ENCODE measurements around the gene OR10V1. TPM values are rescaled to one million over a fixed set of nuclear protein-coding genes. Genes with fewer than 3 reads are reported as not detected.

OR10V1 gene
- total and polyA plus RNA-seq, 2 of the 4 experiments (the other 2 are of a cell fraction): not detected

- CTCF ChIA-PET: interaction anchor here (1.4 kb wide), 1 partner anchor 12 kb away, joined by 7 read pairs; no protein-coding TSS in a partner anchor
- H3K56ac ChIP-seq (ENCODE audit: extremely low read depth, insufficient read depth, low read length): peak overlapping the region; percentile 54
- peak overlapping the region; percentile 84 for H3K9ac ChIP-seq (ENCODE audit: low read depth, low read length)
- H2AK9ac ChIP-seq (replicated peaks; ENCODE audit: low read depth, low read length, poor library complexity): peak overlapping the region; percentile 78
- TF ChIP-seq CHD1 (IDR thresholded peaks at IDR 0.05; ENCODE audit: low read depth, low read length) (no peak), MXI1 (IDR thresholded peaks at IDR 0.05; ENCODE audit: borderline replicate concordance, low read depth, low read length) (0 out of 2 replicates have a peak, but pooled peaks have one; percentile 21), CEBPB (IDR thresholded peaks at IDR 0.05; ENCODE audit: low read depth, low read length) (peak; percentile 72)
- H3K4me2 ChIP-seq (ENCODE audit: low read depth, low read length): peak overlapping the region; percentile 92
- no peaks in the 10 kb centered on the region for H3K27me3 ChIP-seq (ENCODE audit: control insufficient read depth, insufficient read depth, low read length)
- DNase-seq (peak; percentile 28), ATAC-seq (ENCODE audit: low read depth) (peak; percentile 13)
- peaks cover 6% of the 10 kb centered on the region for H3K36me3 ChIP-seq (ENCODE audit: control insufficient read depth, insufficient read depth, low read length)
- in situ Hi-C loops (cut with MboI; ENCODE audit: low sequenced_read_pairs) (no loop called here), intact Hi-C loops (cut with micrococcal nuclease) (loop anchor here (2.0 to 5.0 kb wide), 3 partner anchors 86 to 134 kb away; partner anchors contain the start of gene STX3), dilution Hi-C loops (cut with HindIII; ENCODE audit: low sequenced_read_pairs, unreplicated experiment) (no loop called here)
- H2AK5ac ChIP-seq (ENCODE audit: low read depth, low read length): peak overlapping the region; percentile 41
- peak overlapping the region in 1 of 2 experiments; percentile 61; a peak in 2 of 4 replicates for H4K8ac ChIP-seq (ENCODE audit: low read depth in 2 of 2, low read length in 2 of 2)
- no peak overlapping the region for H2BK20ac ChIP-seq (ENCODE audit: low read depth, low read length)
- H3K4me3 ChIP-seq (ENCODE audit: insufficient read depth, low read depth, low read length): peak overlapping the region; percentile 97
- no CpG with 5 or more reads among the region's 39 CpGs for WGBS, 2 experiments (ENCODE audit: extremely low coverage in 2 of 2, insufficient read length in 1 of 2)
- H2BK15ac ChIP-seq (ENCODE audit: low read depth, low read length): no peak overlapping the region
- no peaks in the 10 kb centered on the region for H3K9me1 ChIP-seq (ENCODE audit: insufficient read depth, low read length)
- H3K18ac ChIP-seq (ENCODE audit: low read depth, low read length): no peak overlapping the region; the same call in 1 of the 2 replicates
- no TSS peak for BruUV-seq (replicated peaks)
- peak overlapping the region; percentile 6; the same call in 1 of the 2 replicates for H4K91ac ChIP-seq (ENCODE audit: insufficient read depth, low read depth, low read length)
- no peak overlapping the region for H4K5ac ChIP-seq (ENCODE audit: low read depth, low read length)
- POLR2A ChIA-PET (ENCODE audit: unreplicated experiment): interaction anchor here (0.6 kb wide), 1 partner anchor 20 kb away, joined by 3 read pairs; no protein-coding TSS in a partner anchor
- H3K4ac ChIP-seq (ENCODE audit: low read depth, low read length): peak overlapping the region; percentile 58
- H2BK120ac ChIP-seq (ENCODE audit: low read depth, low read length): no peak overlapping the region
- H3K4me1 ChIP-seq (ENCODE audit: control insufficient read depth, insufficient read depth, low read length): peaks cover 3% of the 10 kb centered on the region; the same call in 1 of the 2 replicates
- H2AFZ ChIP-seq (replicated peaks; ENCODE audit: low read length, poor library complexity): peak overlapping the region; percentile 92
- H3K23ac ChIP-seq (ENCODE audit: low read depth, low read length): peak overlapping the region; percentile 46; the same call in 1 of the 2 replicates
- peaks cover 9% of the 10 kb centered on the region; the same call in 1 of the 2 replicates for H4K20me1 ChIP-seq (ENCODE audit: insufficient read depth, low read length)
- peak overlapping the region; percentile 88 for H3K27ac ChIP-seq (ENCODE audit: insufficient read depth, low read length)
- peak overlapping the region; percentile 68; the same call in 1 of the 2 replicates for H3K14ac ChIP-seq (replicated peaks; ENCODE audit: low read depth, low read length)
- H3K9me3 ChIP-seq (ENCODE audit: control insufficient read depth, insufficient read depth, low read length): no peaks in the 10 kb centered on the region
- peaks cover 16 to 39% of the 10 kb centered on the region in 2 experiments; a peak in 3 of 4 replicates for H3K79me1 ChIP-seq (ENCODE audit: low read depth in 1 of 2, low read length in 2 of 2)
- peak overlapping the region; percentile 66 for H2BK5ac ChIP-seq (ENCODE audit: low read depth, low read length, poor library complexity, severe bottlenecking)
Measured at GRCh38 chr11:59668188-59668949, 45.3 kb downstream of the OR10V1 start.
